AG04450 (cell line): Measurements from ENCODE around the gene MRC1. TPM values are rescaled to one million over a fixed set of nuclear protein-coding genes. Genes with fewer than 3 reads are reported as not detected.

Experiments used
- CTCF ChIA-PET: fragments of 300-600, 350-600 bp; formaldehyde crosslinking; extraction: SDS; loops from one replicate; lab custom pipeline; 2022; ENCODE audit warnings: antibody characterized with exemption, inconsistent platforms; lab: Charles Lee
- POLR2A ChIA-PET: fragments of 350-600 bp; formaldehyde crosslinking; extraction: SDS; loops from one replicate; lab custom pipeline; 2021; ENCODE audit warnings: antibody characterized with exemption, inconsistent platforms; lab: Yijun Ruan, JAX
- DNase-seq: peaks from one replicate; pipeline ENCODE4 v3.0.0-alpha.2; 2011; ENCODE audit warnings: low read depth, low spot score
- H3K27ac ChIP-seq: one replicate; pipeline ENCODE4 v1.5.1; 2012; ENCODE audit warnings: low read depth, low read length, control low read depth
- H3K27me3 ChIP-seq: one replicate; pipeline ENCODE4 v1.6.0; 2012; ENCODE audit warnings: low read length; ENCODE audit not compliant: control insufficient read depth, insufficient read depth
- H3K4me3 ChIP-seq: 2 replicates; pipeline ENCODE4 v1.5.1; 2011; ENCODE audit warnings: mild to moderate bottlenecking, low read depth, low read length, control low read depth
- H3K9me3 ChIP-seq: 2 replicates; pipeline ENCODE4 v1.5.1; 2012; ENCODE audit warnings: low read length; ENCODE audit not compliant: control insufficient read depth, insufficient read depth
- CTCF ChIP-seq: IDR thresholded peaks from 2 replicates; pipeline ENCODE4 v1.5.1; 2011; ENCODE audit warnings: low read depth, low read length, control low read depth, inconsistent platforms
- polyA plus RNA-seq: library from polyadenylated mRNA; depleted of rRNA; stranded (reverse); fragments of >200 nt; gene quantifications from 2 replicates; pipeline ENCODE4 v1.2.3, GENCODE V29; 2011

MRC1 gene
- polyA plus RNA-seq, 1 experiment = not detected

GRCh38 chr10:17787087-17787961, 21.8 kb upstream of the MRC1 start:
- no peaks in the 10 kb centered on the region for H3K27me3 ChIP-seq
- peak; percentile 86 for DNase-seq
- H3K9me3 ChIP-seq = no peaks in the 10 kb centered on the region
- ChIA-PET POLR2A (interaction anchor here (0.6 to 1.4 kb wide), 3 partner anchors 26 to 293 kb away, joined by 3 to 6 read pairs (median 4); partner anchors contain the start of gene STAM), CTCF (interaction anchor here (0.6 to 1.4 kb wide), 3 partner anchors 49 to 1037 kb away, joined by 3 to 4 read pairs (median 3); no protein-coding TSS in a partner anchor)
- TF ChIP-seq CTCF = no peak
- H3K27ac ChIP-seq = peak overlapping the region; percentile 52
- no peak overlapping the region for H3K4me3 ChIP-seq

DNA sequence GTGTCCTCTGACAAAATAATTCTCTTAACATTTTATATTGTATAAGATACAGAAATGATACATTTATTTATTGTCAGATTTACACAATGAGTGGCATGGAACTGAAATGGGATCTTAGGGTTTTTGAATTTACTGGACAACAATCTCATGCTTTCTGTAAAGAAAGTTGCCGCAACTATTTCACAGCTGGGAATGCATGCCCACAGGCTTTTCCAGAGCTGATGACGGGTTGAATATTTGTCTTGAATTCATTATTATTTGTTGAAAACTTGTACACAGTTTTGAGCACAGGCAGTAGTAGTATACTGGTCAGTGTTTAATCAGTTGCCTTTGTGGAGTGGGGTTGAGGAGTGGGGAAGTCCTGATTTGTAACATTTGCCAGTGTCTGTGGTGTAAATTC, 20.5 kb upstream of the MRC1 start:
- Histone ChIP-seq H3K27ac (no peak overlapping the region), H3K4me3 (no peak overlapping the region), H3K27me3 (no peaks in the 10 kb centered on the region), H3K9me3 (no peaks in the 10 kb centered on the region)
- ChIA-PET CTCF (no interaction called here), POLR2A (interaction anchor here (0.7 kb wide), 1 partner anchor 420 kb away, joined by 3 read pairs; no protein-coding TSS in a partner anchor)
- DNase-seq = no peak
- TF ChIP-seq CTCF = no peak

- no peak for DNase-seq
- Histone ChIP-seq H3K27ac (no peak overlapping the region), H3K4me3 (no peak overlapping the region), H3K9me3 (no peaks in the 10 kb centered on the region), H3K27me3 (no peaks in the 10 kb centered on the region)
- TF ChIP-seq CTCF = no peak
- CTCF ChIA-PET = no interaction called here
- POLR2A ChIA-PET = no interaction called here
Measured at GRCh38 chr10:17789396-17789795, 19.8 kb upstream of the MRC1 start.

- H3K4me3 ChIP-seq = no peak overlapping the region
- no peak for TF ChIP-seq CTCF
- H3K27ac ChIP-seq = no peak overlapping the region
- H3K9me3 ChIP-seq = no peaks in the 10 kb centered on the region
- ChIA-PET POLR2A (no interaction called here), CTCF (no interaction called here)
- no peaks in the 10 kb centered on the region for H3K27me3 ChIP-seq
- DNase-seq = no peak
Measured at GRCh38 chr10:17790651-17791050, 18.5 kb upstream of the MRC1 start.

DNA sequence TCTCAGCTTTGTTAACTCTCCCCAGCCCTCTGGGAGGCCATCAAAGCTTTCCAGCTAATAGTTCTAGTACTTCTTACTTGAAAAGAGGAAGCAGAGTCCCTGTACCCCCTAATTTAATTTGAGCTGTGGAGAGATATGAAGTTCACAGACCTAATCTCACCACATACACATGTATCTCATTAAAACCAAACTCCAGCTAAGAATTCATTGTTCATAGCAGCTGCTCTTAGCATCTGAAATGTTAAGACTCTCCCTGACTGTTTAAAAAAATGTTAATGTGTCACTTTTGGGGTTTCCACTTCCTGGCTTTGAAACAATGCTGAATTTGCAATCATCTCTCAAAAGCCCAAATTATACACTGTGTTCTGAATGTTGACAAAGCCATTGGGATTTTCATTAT, 16.2 kb upstream of the MRC1 start:
- H3K9me3 ChIP-seq = no peaks in the 10 kb centered on the region
- no peaks in the 10 kb centered on the region for H3K27me3 ChIP-seq
- CTCF ChIA-PET = no interaction called here
- DNase-seq = no peak
- H3K4me3 ChIP-seq = no peak overlapping the region
- POLR2A ChIA-PET = no interaction called here
- TF ChIP-seq CTCF = no peak
- no peak overlapping the region for H3K27ac ChIP-seq
